Ovary (tissue), 3 donors: Measurements from ENCODE around the gene KRTAP5-3.

ENCODE experiments used
- CTCF ChIP-seq, 3 donors: fragments of 450-650 bp in 2 of 3; fragments of 200-600 bp in 1 of 3; IDR thresholded peaks; one replicate each; pipeline versions ENCODE4 v1.5.1 to v1.8.0; 2016 to 2022; ENCODE audit warnings: antibody characterized with exemption in 3 of 3, mild to moderate bottlenecking in 1 of 3
- EP300 ChIP-seq: sonication (generic); formaldehyde crosslinking; IDR thresholded peaks from one replicate; pipeline ENCODE4 v1.6.1; 2017; ENCODE audit warnings: antibody characterized with exemption
- POLR2A ChIP-seq: fragments of 450-650 bp; IDR thresholded peaks from one replicate; pipeline ENCODE4 v1.6.1; 2017; ENCODE audit warnings: antibody characterized with exemption, mild to moderate bottlenecking, moderate library complexity
- donor health status: DM: no; HTN: no; CAD: no.

GRCh38 chr11:1622086-1622485, 13.8 kb upstream of the KRTAP5-3 start, which contains the start of gene KRTAP5-4:
- TF ChIP-seq CTCF (IDR thresholded peaks at IDR 0.05), result no peak
- no peak for TF ChIP-seq EP300
- TF ChIP-seq POLR2A, result no peak
